H9 (cell line): ENCODE results near the gene GALNT17. TPM values are rescaled to one million over a fixed set of nuclear protein-coding genes. Genes with fewer than 3 reads are reported as not detected.

Source experiments
- DNase-seq: peaks from one replicate; pipeline ENCODE4 v3.0.0-alpha.2; 2017
- H2AFZ ChIP-seq: one replicate; pipeline ENCODE4 v1.6.1; 2013; ENCODE audit warnings: mild to moderate bottlenecking, low read length, control low read depth, moderate library complexity
- H2AK5ac ChIP-seq: 2 replicates; pipeline ENCODE4 v1.6.1; 2013; ENCODE audit warnings: low read length, control low read depth, mixed read lengths; ENCODE audit not compliant: insufficient read length
- H2BK120ac ChIP-seq: one replicate; pipeline ENCODE4 v1.6.1; 2013; ENCODE audit warnings: low read depth, mild to moderate bottlenecking, low read length, control low read depth, inconsistent platforms; ENCODE audit not compliant: poor library complexity, severe bottlenecking
- H2BK12ac ChIP-seq: 2 replicates; pipeline ENCODE4 v1.6.1; 2013; ENCODE audit warnings: low read length, control low read depth, mixed read lengths, low read depth; ENCODE audit not compliant: insufficient read length
- H2BK15ac ChIP-seq: 2 replicates; pipeline ENCODE4 v1.6.1; 2013; ENCODE audit warnings: low read depth, low read length, control low read depth
- H2BK20ac ChIP-seq: one replicate; pipeline ENCODE4 v1.6.1; 2013; ENCODE audit warnings: low read depth, mild to moderate bottlenecking, low read length, control low read depth, inconsistent platforms; ENCODE audit not compliant: poor library complexity, severe bottlenecking
- H2BK5ac ChIP-seq: 2 replicates; pipeline ENCODE4 v1.6.1; 2013; ENCODE audit warnings: low read length, control low read depth, mixed read lengths; ENCODE audit not compliant: insufficient read length
- H3K14ac ChIP-seq: 2 replicates; pipeline ENCODE4 v1.6.1; 2013; ENCODE audit warnings: low read length, control low read depth; ENCODE audit not compliant: insufficient read depth
- H3K18ac ChIP-seq: 2 replicates; pipeline ENCODE4 v1.6.1; 2013; ENCODE audit warnings: low read depth, mild to moderate bottlenecking, mixed read lengths, low read length, control low read depth; ENCODE audit not compliant: insufficient read length
- H3K23ac ChIP-seq: 2 replicates; pipeline ENCODE4 v1.6.1; 2013; ENCODE audit warnings: low read length, control low read depth, mixed read lengths, low read depth; ENCODE audit not compliant: insufficient read length
- H3K23me2 ChIP-seq: 2 replicates; pipeline ENCODE4 v1.6.1; 2013; ENCODE audit warnings: low read depth, mild to moderate bottlenecking, mixed read lengths, low read length, control low read depth; ENCODE audit not compliant: insufficient read length, poor library complexity, severe bottlenecking
- H3K27ac ChIP-seq: 2 replicates; pipeline ENCODE4 v1.5.1; 2013; ENCODE audit warnings: low read length, control low read depth, mixed read lengths, low read depth; ENCODE audit not compliant: insufficient read length
- H3K27me3 ChIP-seq: 2 replicates; pipeline ENCODE4 v1.6.1; 2013; ENCODE audit warnings: low read length, control low read depth, inconsistent platforms; ENCODE audit not compliant: insufficient read depth
- H3K4ac ChIP-seq: 2 replicates; pipeline ENCODE4 v1.6.1; 2013; ENCODE audit warnings: low read depth, mild to moderate bottlenecking, control low read depth, inconsistent platforms, low read length, moderate library complexity
- H3K4me1 ChIP-seq: 2 replicates; pipeline ENCODE4 v1.6.1; 2013; ENCODE audit warnings: low read length, control low read depth, inconsistent platforms; ENCODE audit not compliant: insufficient read depth
- H3K4me2 ChIP-seq: 2 replicates; pipeline ENCODE4 v1.6.1; 2013; ENCODE audit warnings: low read length, control low read depth, mixed read lengths; ENCODE audit not compliant: insufficient read length, insufficient read depth
- H3K56ac ChIP-seq: 2 replicates; pipeline ENCODE4 v1.6.1; 2013; ENCODE audit warnings: low read depth, mild to moderate bottlenecking, mixed read lengths, low read length, control low read depth; ENCODE audit not compliant: insufficient read length
- H3K79me1 ChIP-seq: 2 replicates; pipeline ENCODE4 v1.6.1; 2013; ENCODE audit warnings: low read depth, mild to moderate bottlenecking, moderate library complexity, low read length, control low read depth, inconsistent platforms; ENCODE audit not compliant: insufficient read depth, poor library complexity, severe bottlenecking
- H3K79me2 ChIP-seq: 2 replicates; pipeline ENCODE4 v1.6.1; 2013; ENCODE audit warnings: low read length, control low read depth, inconsistent platforms; ENCODE audit not compliant: insufficient read depth
- H3K9ac ChIP-seq: 2 replicates; pipeline ENCODE4 v1.6.1; 2013; ENCODE audit warnings: low read length, control low read depth, mixed read lengths; ENCODE audit not compliant: insufficient read length; ENCODE audit errors: extremely low read depth
- H3K9me3 ChIP-seq: one replicate; pipeline ENCODE4 v1.6.1; 2013; ENCODE audit warnings: low read depth, low read length, inconsistent platforms; ENCODE audit not compliant: control insufficient read depth
- H3T11ph ChIP-seq: one replicate; pipeline ENCODE4 v1.6.1; 2013; ENCODE audit warnings: mild to moderate bottlenecking, low read length, control low read depth, inconsistent platforms
- H4K20me1 ChIP-seq: one replicate; pipeline ENCODE4 v1.6.1; 2013; ENCODE audit not compliant: control insufficient read depth, insufficient read length, insufficient read depth
- H4K5ac ChIP-seq: 2 replicates; pipeline ENCODE4 v1.6.1; 2013; ENCODE audit warnings: low read depth, mild to moderate bottlenecking, mixed read lengths, low read length, control low read depth; ENCODE audit not compliant: insufficient read length
- H4K8ac ChIP-seq: replicated peaks from 2 replicates; pipeline ENCODE4 v1.6.1; 2013; ENCODE audit warnings: low read length, control low read depth, mixed read lengths, low read depth; ENCODE audit not compliant: insufficient read length
- H4K91ac ChIP-seq: 2 replicates; pipeline ENCODE4 v1.6.1; 2013; ENCODE audit warnings: low read depth, mild to moderate bottlenecking, moderate library complexity, mixed read lengths, low read length, control low read depth; ENCODE audit not compliant: insufficient read length
- H3K27ac Mint-ChIP-seq, 3 experiments: 2 replicates in 2 of 3; 3 replicates in 1 of 3; pipeline ENCODE4 v1.8.0; 2020 to 2021; ENCODE audit warnings: mixed read lengths in 3 of 3, mild to moderate bottlenecking in 1 of 3, moderate library complexity in 1 of 3
- H3K27me3 Mint-ChIP-seq: 2 replicates; pipeline ENCODE4 v1.8.0; 2021; ENCODE audit warnings: low read depth, mild to moderate bottlenecking, moderate library complexity, mixed read lengths
- H3K36me3 Mint-ChIP-seq, 3 experiments: 2 replicates in 2 of 3; 3 replicates in 1 of 3; pipeline ENCODE4 v1.8.0; 2020 to 2021; ENCODE audit warnings: low read depth in 3 of 3, mixed read lengths in 3 of 3; ENCODE audit not compliant: insufficient read depth in 1 of 3
- H3K4me1 Mint-ChIP-seq, 2 experiments: 2 replicates each; pipeline ENCODE4 v1.8.0; 2020; ENCODE audit warnings: mixed read lengths in 2 of 2
- H3K4me3 Mint-ChIP-seq, 2 experiments: 2 replicates in 1 of 2; 3 replicates in 1 of 2; pipeline ENCODE4 v1.8.0; 2020 to 2021; ENCODE audit warnings: mild to moderate bottlenecking in 2 of 2, mixed read lengths in 2 of 2, moderate library complexity in 1 of 2
- H3K9me3 Mint-ChIP-seq, 2 experiments: 2 replicates in 1 of 2; 3 replicates in 1 of 2; pipeline ENCODE4 v1.8.0; 2020; ENCODE audit warnings: mild to moderate bottlenecking in 2 of 2, mixed read lengths in 2 of 2, moderate library complexity in 1 of 2
- WGBS: extraction: QIAGEN DNeasy Blood & Tissue Kit; methylation state at CpG from one replicate; pipeline ENCODE4 v1.1.7; 2013; ENCODE audit warnings: missing lambda C conversion rate, low lambda C conversion rate, mixed read lengths; ENCODE audit not compliant: insufficient read length; ENCODE audit errors: extremely low coverage; 5-methylcytosine and 5-hydroxymethylcytosine counted together
- total RNA-seq: library from RNA; stranded (reverse); gene quantifications from 2 replicates; pipeline ENCODE4 v1.2.1, GENCODE V29; 2021
- TF ChIP-seq, protein P1 (sequence below): fragments of 200-600 bp; sonication (generic); conservative IDR thresholded peaks from 3 replicates; pipeline ENCODE4 v1.8.0; 2021; ENCODE audit warnings: antibody characterized with exemption, mild to moderate bottlenecking

The GALNT17 gene
- total RNA-seq, 1 experiment from 2014 or later = 43.2 TPM

DNA sequence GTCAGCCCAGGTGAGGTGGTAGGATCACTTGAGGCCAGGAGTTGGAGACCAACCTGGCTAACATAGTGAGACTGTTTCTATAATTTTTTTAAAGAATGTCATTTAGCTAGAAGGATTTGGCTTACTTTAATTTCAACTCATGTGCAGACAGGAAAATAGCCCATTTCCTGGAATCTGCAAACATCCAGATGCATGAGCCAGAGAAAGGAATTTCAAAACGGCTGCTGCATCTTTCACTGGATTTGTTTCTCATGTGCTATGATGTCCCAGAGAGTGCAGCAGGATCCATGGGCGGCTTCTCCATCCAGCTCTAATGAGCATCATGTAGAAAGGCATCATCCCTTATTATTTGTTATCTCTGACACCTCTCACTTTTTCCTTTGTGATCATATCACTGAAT lies 149.3 kb downstream of the GALNT17 start:
- H3K4ac ChIP-seq = no peak overlapping the region
- peaks cover 17% of the 10 kb centered on the region; the same call in 1 of the 2 replicates for H3K79me2 ChIP-seq
- H3K4me2 ChIP-seq = no peak overlapping the region
- H3K27me3 ChIP-seq = no peaks in the 10 kb centered on the region
- H2BK15ac ChIP-seq = no peak overlapping the region
- no peak overlapping the region for H3K9ac ChIP-seq
- no peak overlapping the region for H2BK120ac ChIP-seq
- peaks cover 7% of the 10 kb centered on the region; the same call in 1 of the 2 replicates for H3K4me1 ChIP-seq
- peaks cover 43 to 49% of the 10 kb centered on the region in 2 experiments for H3K4me1 Mint-ChIP-seq
- no peak overlapping the region; a peak in 1 of 7 replicates for H3K27ac Mint-ChIP-seq
- H4K5ac ChIP-seq = no peak overlapping the region
- H3K79me1 ChIP-seq = peaks cover 2% of the 10 kb centered on the region
- no peak overlapping the region for H4K91ac ChIP-seq
- no peak overlapping the region for H3K23ac ChIP-seq
- no peak overlapping the region for H3K18ac ChIP-seq
- no peak overlapping the region for H3K14ac ChIP-seq
- H3K27ac ChIP-seq = no peak overlapping the region
- no peak overlapping the region for H2BK5ac ChIP-seq
- peaks cover 3% of the 10 kb centered on the region in 2 experiments; a peak in 2 of 5 replicates for H3K9me3 Mint-ChIP-seq
- H2AK5ac ChIP-seq = no peak overlapping the region
- no peak overlapping the region for H3K56ac ChIP-seq
- no peaks in the 10 kb centered on the region for H3K23me2 ChIP-seq
- no peak overlapping the region for H2BK20ac ChIP-seq
- H3K4me3 Mint-ChIP-seq = no peak overlapping the region
- TF ChIP-seq, protein P1, sequence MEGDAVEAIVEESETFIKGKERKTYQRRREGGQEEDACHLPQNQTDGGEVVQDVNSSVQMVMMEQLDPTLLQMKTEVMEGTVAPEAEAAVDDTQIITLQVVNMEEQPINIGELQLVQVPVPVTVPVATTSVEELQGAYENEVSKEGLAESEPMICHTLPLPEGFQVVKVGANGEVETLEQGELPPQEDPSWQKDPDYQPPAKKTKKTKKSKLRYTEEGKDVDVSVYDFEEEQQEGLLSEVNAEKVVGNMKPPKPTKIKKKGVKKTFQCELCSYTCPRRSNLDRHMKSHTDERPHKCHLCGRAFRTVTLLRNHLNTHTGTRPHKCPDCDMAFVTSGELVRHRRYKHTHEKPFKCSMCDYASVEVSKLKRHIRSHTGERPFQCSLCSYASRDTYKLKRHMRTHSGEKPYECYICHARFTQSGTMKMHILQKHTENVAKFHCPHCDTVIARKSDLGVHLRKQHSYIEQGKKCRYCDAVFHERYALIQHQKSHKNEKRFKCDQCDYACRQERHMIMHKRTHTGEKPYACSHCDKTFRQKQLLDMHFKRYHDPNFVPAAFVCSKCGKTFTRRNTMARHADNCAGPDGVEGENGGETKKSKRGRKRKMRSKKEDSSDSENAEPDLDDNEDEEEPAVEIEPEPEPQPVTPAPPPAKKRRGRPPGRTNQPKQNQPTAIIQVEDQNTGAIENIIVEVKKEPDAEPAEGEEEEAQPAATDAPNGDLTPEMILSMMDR = no peak
- no peak for DNase-seq
- no peak overlapping the region for H2AFZ ChIP-seq
- no peak overlapping the region for H3T11ph ChIP-seq
- no peaks in the 10 kb centered on the region for H3K27me3 Mint-ChIP-seq
- no peaks in the 10 kb centered on the region for H3K9me3 ChIP-seq
- no CpG with 5 or more reads among the region's 2 CpGs for WGBS
- H3K36me3 Mint-ChIP-seq = peaks cover 15 to 21% (median 16%) of the 10 kb centered on the region in 3 experiments; a peak in 6 of 7 replicates
- H2BK12ac ChIP-seq = no peak overlapping the region
- H4K20me1 ChIP-seq = no peaks in the 10 kb centered on the region
- H4K8ac ChIP-seq = no peak overlapping the region
